RWPE2 (cell line): ENCODE results near the gene IFFO2.
"Not testable (repeated sequence)": the region's sequence is repeated elsewhere in the genome, so short reads cannot be mapped to it uniquely, and the experiment has no call there.

Source experiments
- ATAC-seq: fragments of 200-7000 bp; cut with Tn5 transposase; 3 replicates; pipeline ENCODE4 v1.9.1; 2021; ENCODE audit warnings: low read depth
- DNase-seq: peaks from one replicate; pipeline ENCODE4 v3.0.0-alpha.2; 2020; ENCODE audit warnings: low spot score
- H3K27ac ChIP-seq: fragments of 450-650 bp; 2 replicates; pipeline ENCODE4 v1.5.1; 2017; ENCODE audit warnings: mild to moderate bottlenecking; ENCODE audit not compliant: poor library complexity, severe bottlenecking
- H3K27me3 ChIP-seq: fragments of 250-450 bp; sonication (Bioruptor Pico); 2 replicates; pipeline ENCODE4 v1.5.1; 2021; ENCODE audit warnings: mild to moderate bottlenecking, moderate library complexity; ENCODE audit not compliant: insufficient read depth, poor library complexity, severe bottlenecking
- H3K36me3 ChIP-seq: fragments of 250-450 bp; sonication (Bioruptor Pico); 2 replicates; pipeline ENCODE4 v1.5.1; 2020; ENCODE audit warnings: low read depth, mild to moderate bottlenecking, moderate library complexity
- H3K4me1 ChIP-seq: fragments of 250-450 bp; sonication (Bioruptor Pico); 2 replicates; pipeline ENCODE4 v1.5.1; 2021; ENCODE audit warnings: mild to moderate bottlenecking, moderate library complexity; ENCODE audit not compliant: insufficient read depth, poor library complexity, severe bottlenecking
- H3K4me3 ChIP-seq: fragments of 250-450 bp; sonication (Bioruptor Pico); 2 replicates; pipeline ENCODE4 v1.5.1; 2021; ENCODE audit warnings: mild to moderate bottlenecking, moderate library complexity; ENCODE audit not compliant: severe bottlenecking
- H3K9me3 ChIP-seq: fragments of 250-450 bp; sonication (Bioruptor Pico); 2 replicates; pipeline ENCODE4 v1.5.1; 2021; ENCODE audit warnings: mild to moderate bottlenecking, moderate library complexity; ENCODE audit not compliant: severe bottlenecking
- CTCF ChIP-seq: fragments of 450-650 bp; IDR thresholded peaks from one replicate; pipeline ENCODE4 v1.5.1; 2017; ENCODE audit warnings: mild to moderate bottlenecking, moderate library complexity; ENCODE audit not compliant: poor library complexity, severe bottlenecking

IFFO2 gene

GRCh38 chr1:18874036-18874435 lies 82.4 kb downstream of the IFFO2 start:
- Histone ChIP-seq H3K9me3 (no peaks in the 10 kb centered on the region), H3K27me3 (no peaks in the 10 kb centered on the region), H3K4me3 (no peak overlapping the region), H3K36me3 (no peaks in the 10 kb centered on the region), H3K4me1 (no peaks in the 10 kb centered on the region), H3K27ac (no peak overlapping the region)
- DNase-seq (no peak), ATAC-seq (no peak)
- TF ChIP-seq CTCF: no peak

- no peak for DNase-seq
- no peak for TF ChIP-seq CTCF
Observed at GRCh38 chr1:18872071-18872611, 84.3 kb downstream of the IFFO2 start.

GRCh38 chr1:18871401-18872070 lies 84.9 kb downstream of the IFFO2 start:
- no peak overlapping the region for H3K4me3 ChIP-seq
- TF ChIP-seq CTCF: no peak

More at GRCh38 chr1:18872071-18872611, 84.3 kb downstream of the IFFO2 start:
- H3K9me3 ChIP-seq: no peaks in the 10 kb centered on the region
- no peaks in the 10 kb centered on the region for H3K36me3 ChIP-seq
- H3K4me3 ChIP-seq: no peak overlapping the region
- H3K27ac ChIP-seq: no peak overlapping the region
- H3K4me1 ChIP-seq: no peaks in the 10 kb centered on the region
- no peak for ATAC-seq
- H3K27me3 ChIP-seq: no peaks in the 10 kb centered on the region

GRCh38 chr1:18870957-18871356 lies 85.5 kb downstream of the IFFO2 start:
- Histone ChIP-seq H3K27ac (no peak overlapping the region), H3K9me3 (no peaks in the 10 kb centered on the region), H3K4me3 (no peak overlapping the region), H3K4me1 (no peaks in the 10 kb centered on the region), H3K36me3 (no peaks in the 10 kb centered on the region), H3K27me3 (no peaks in the 10 kb centered on the region)
- no peak for ATAC-seq
- no peak for TF ChIP-seq CTCF
- DNase-seq: no peak

More at GRCh38 chr1:18871401-18872070, 84.9 kb downstream of the IFFO2 start:
- no peaks in the 10 kb centered on the region for H3K9me3 ChIP-seq
- no peaks in the 10 kb centered on the region for H3K27me3 ChIP-seq
- ATAC-seq (no peak), DNase-seq (no peak)
- H3K27ac ChIP-seq: no peak overlapping the region
- no peaks in the 10 kb centered on the region for H3K36me3 ChIP-seq
- H3K4me1 ChIP-seq: no peaks in the 10 kb centered on the region

GRCh38 chr1:18870595-18870865 lies 85.9 kb downstream of the IFFO2 start:
- H3K36me3 ChIP-seq, H3K9me3 ChIP-seq, H3K4me1 ChIP-seq, DNase-seq, H3K27ac ChIP-seq, ATAC-seq, H3K4me3 ChIP-seq, H3K27me3 ChIP-seq: not testable (repeated sequence)
